GM15510 (cell line): ENCODE measurements around the gene LILRA5.

Source experiments
- POLR2A ChIP-seq: IDR thresholded peaks from 3 replicates; pipeline ENCODE4 v1.6.1; 2011; ENCODE audit warnings: borderline replicate concordance; ENCODE audit not compliant: insufficient read length; ENCODE audit errors: extremely low read depth

The LILRA5 gene

GRCh38 chr19:54279406-54279962 is 33.5 kb downstream of the LILRA5 start:
- TF ChIP-seq POLR2A: no peak

GRCh38 chr19:54275951-54276350 is 37.0 kb downstream of the LILRA5 start:
- no peak for TF ChIP-seq POLR2A

- TF ChIP-seq POLR2A: no peak
These were observed 39.1 kb downstream of the LILRA5 start for GRCh38 chr19:54273821-54274220.

- no peak for TF ChIP-seq POLR2A
These were observed 41.9 kb downstream of the LILRA5 start for GRCh38 chr19:54271106-54271505.

GRCh38 chr19:54268936-54269335 is 44.0 kb downstream of the LILRA5 start:
- no peak for TF ChIP-seq POLR2A

GRCh38 chr19:54266133-54266532 is 46.8 kb downstream of the LILRA5 start:
- TF ChIP-seq POLR2A: no peak

- TF ChIP-seq POLR2A: no peak
These were observed 50.5 kb downstream of the LILRA5 start for GRCh38 chr19:54262470-54262869.

- no peak for TF ChIP-seq POLR2A
These were observed 50.9 kb downstream of the LILRA5 start for GRCh38 chr19:54262066-54262465.

- TF ChIP-seq POLR2A: no peak
These were observed 55.9 kb downstream of the LILRA5 start, which contains the start of gene LILRB5 for GRCh38 chr19:54257116-54257480. LILRB5 (minus strand) TSS chr19:54257273; CDS start chr19:54257193, 80 bp downstream.
